Measurements from ENCODE around the gene LCN1.
"Not testable (repeated sequence)": the region's sequence is repeated elsewhere in the genome, so short reads cannot be mapped to it uniquely, and the experiment has no call there.

The LCN1 gene

GRCh38 chr9:135524130-135524861 lies 3.1 kb downstream of the LCN1 start:
- no peak for DNase-seq

- DNase-seq, result no peak
Observed at GRCh38 chr9:135525241-135526088, 4.2 kb downstream of the LCN1 start.

GRCh38 chr9:135526089-135526729 lies 5.0 kb downstream of the LCN1 start:
- no peak for DNase-seq

DNA sequence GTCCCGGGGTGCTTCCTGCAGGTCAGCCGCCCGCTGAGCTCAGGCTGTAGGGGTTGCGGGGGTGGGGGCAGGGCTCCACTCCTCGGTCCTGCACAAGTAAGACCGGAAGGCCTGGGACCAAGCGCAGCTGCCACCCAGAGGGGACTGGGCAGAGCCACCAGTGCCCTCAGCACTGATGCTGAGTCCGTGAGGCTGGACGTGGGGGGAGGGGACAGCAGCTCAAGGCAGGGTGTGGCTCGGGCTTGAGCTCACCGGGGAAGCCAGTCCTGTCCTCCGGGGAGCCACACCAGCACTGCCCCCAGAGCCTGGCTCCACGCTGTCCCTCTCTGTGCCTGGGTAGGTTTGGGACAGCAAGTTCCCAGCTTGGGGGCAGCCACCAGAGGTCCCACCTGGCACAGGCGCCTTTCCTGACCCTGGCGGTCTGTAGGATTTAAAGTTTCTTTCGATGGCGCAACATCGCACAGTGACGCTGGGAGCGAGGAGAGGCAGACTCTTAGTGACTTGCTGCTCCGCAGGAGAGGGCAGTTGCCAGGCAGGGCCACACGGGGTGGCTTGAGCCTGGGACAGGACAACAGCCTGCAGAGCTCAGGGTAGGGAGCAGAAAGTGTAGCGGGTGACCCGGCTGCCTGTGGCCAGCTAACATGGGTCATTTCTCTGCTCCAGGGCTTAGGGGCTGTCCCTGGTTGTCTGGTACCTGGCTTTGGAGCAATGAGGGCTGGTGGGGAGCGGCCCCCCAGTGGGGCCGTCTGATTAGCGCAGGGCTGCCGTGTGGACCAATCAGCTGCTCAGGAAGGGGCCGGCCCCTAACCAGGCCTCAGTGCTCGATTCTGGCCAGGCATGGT lies 5.7 kb downstream of the LCN1 start:
- no peak for DNase-seq

GRCh38 chr9:135528842-135529435 lies 7.7 kb downstream of the LCN1 start:
- not testable (repeated sequence) for DNase-seq

GRCh38 chr9:135530146-135530545 lies 8.9 kb downstream of the LCN1 start:
- DNase-seq, result no peak

- DNase-seq, result no peak
Observed at GRCh38 chr9:135531096-135531495, 9.9 kb downstream of the LCN1 start.

- no peak for DNase-seq
Observed at GRCh38 chr9:135533113-135533512, 11.9 kb downstream of the LCN1 start.

- no peak for DNase-seq
Observed at GRCh38 chr9:135533674-135534073, 12.4 kb downstream of the LCN1 start.

DNA sequence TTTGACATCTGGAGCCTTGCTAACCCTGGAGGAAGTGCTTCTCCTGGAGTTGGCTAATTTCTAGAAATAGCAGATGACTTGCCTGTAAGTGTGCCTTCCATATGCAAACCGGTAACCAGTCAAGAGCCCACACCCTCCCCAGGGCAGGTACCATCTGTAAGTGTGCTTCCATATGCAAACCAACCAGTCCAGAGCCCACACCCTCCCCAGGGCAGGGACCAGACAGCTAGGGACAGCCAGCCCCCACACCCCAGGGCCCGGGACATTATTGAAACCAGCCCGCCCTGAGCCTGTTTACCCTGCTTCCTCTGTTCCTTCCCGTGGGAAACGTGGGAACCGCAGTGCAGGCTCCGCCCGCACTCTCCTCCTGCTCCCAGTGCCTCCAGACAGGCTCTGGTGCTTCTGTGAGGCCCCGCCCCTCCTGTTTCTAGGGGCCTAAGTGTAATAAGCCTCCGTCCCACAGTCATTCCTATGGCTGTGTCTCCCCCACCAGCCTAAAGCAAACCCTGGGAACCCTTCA lies 13.0 kb downstream of the LCN1 start:
- DNase-seq, result not testable (repeated sequence)

DNA sequence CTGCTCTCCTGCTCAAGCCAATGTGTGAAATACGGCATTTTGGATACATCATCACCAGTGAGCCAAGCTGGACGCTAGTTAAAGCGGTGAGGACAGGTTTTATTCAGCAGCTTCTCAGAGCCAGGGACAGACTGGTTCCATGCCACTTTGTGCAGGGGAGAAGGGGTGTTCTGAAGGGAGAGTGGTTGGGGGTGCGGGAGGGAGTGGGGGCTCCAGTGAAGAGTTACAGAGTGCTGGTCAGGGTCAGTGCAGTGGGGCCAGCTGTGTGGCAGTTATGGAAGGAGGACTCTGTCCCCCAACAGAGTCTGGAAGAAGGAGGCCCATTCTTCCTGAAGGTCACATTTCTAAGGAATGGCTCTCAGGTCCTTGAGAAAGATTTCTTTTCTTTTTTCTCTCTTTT lies 13.6 kb downstream of the LCN1 start:
- not testable (repeated sequence) for DNase-seq

- not testable (repeated sequence) for DNase-seq
Observed at GRCh38 chr9:135535631-135536030, 14.4 kb downstream of the LCN1 start.

GRCh38 chr9:135536216-135536615 lies 15.0 kb downstream of the LCN1 start:
- no peak for DNase-seq

DNA sequence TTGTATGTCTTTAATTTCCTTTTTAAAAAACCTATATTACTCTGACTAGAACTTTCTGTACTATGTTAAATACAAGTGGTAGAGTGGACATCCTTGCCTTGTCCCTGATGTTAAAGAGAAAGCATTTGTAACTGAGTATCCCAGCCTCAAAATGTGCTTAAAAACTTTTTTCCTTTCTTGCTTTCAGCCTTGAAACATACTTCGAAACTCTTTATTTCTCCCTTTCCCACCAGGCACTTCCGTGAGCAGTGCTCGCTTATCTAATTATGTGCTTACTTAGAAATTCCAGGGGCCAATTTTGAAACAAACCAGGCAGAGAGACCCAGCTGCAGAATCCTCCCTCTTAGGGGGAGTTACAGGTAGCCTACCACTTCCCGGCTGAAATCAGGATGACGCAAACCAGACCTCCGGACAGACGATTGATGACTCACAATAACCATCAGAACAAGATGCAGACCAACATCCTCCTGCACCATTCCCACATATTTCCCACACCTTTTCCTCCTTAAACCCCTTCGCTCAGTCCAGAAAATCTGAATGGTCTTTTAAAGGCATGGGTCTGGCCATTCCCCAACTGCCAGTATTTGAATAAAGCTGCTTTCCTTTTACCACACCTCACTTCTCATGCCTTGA lies 22.1 kb downstream of the LCN1 start:
- not testable (repeated sequence) for DNase-seq

DNA sequence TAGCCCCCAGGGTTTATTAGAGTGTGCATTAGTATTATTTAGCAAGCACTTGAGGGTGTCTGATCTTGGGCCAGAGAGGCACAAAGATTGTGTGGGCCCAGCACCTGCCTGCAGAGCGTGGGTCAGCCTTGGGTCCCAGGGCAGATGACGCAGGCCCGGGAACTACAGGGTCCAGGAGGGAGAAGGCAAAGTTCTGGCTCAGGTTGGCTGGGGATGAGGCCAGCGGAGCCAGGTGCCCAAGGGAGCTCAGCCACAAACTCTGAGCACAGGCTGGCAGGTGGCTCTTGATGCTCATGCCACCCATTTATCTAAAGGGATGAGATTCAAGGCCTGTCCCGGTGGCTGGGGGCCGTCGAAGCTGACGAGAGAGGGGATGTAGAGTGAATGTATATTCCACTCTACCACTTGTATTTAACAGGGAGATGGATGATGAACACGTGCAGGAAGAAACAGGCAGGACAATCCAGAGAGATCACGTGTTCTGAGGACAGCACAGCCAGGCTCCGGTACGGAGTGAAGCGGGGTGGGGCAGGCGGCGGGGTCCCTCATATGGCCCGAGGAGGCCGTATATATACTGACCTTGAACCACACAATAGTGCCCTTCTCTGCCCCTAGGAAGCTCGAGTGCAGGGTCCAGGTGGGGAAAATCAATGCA lies 23.9 kb downstream of the LCN1 start:
- DNase-seq, result no peak

DNA sequence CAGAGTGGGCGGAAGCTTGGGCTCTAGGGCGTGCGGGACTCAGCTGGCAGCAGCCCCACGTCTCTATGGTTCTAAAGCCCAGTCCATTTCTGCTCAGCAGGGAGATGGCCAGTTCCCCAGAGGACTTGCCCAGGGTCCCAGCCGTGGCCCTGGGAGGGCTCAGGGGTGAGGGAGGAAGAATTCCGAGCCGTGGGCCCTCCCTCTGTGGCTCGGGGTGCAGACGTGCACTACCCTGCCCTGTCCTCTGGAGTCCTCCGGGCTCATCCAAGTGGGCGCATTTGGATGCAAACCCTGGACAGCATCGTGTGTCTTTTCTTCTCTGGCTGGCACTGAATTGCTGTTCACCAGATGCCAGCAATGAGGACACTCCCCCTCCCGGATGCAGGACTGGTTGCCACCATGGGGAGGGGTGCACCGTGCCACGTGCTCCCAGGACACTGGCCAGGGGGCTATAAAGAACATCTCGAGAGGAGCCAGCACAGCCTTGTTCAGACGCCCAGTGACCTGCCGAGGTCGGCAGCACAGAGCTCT lies 24.5 kb downstream of the LCN1 start, which contains the start of gene OBP2A:
OBP2A (plus strand) TSS at position 481 of the 531 bp plus-strand sequence. CDS start 55 bp downstream, outside the sequence.
- DNase-seq, result not testable (repeated sequence)

DNA sequence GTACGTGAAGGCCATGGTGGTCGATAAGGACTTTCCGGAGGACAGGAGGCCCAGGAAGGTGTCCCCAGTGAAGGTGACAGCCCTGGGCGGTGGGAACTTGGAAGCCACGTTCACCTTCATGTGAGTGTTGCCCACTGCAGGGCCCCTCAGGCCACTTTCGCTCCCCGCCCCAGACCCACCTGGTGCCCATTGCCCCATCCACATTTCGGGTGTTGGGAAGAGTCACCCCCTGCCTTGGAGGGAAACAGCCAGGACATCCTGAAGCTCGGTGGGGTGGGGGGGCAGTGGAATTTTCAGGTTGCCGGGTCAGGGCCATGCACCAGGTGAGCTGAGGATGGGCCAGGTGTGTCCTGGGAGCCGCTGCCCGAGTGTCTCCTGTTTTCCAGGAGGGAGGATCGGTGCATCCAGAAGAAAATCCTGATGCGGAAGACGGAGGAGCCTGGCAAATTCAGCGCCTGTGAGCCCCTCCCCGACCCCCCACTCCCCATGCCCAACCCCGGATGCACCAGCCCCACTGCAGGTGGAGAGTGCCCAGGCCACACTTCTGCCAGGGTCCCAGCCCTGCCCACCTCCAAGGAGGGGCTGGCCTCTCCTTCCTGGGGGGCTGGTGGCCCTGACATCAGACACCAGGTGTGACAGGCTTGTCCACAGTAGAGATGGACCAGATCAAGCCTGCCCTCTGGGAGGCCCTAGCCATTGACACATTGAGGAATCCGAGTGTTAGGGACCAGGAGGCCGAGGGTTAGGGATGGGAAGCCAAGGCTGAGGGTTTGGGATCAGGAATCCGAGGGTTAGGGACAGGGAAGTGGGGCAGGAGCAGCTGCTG lies 25.8 kb downstream of the LCN1 start:
- not testable (repeated sequence) for DNase-seq

GRCh38 chr9:135547756-135548736 lies 26.8 kb downstream of the LCN1 start:
- no peak for DNase-seq

Data from activated CD4-positive, alpha-beta T cell treated with anti-CD3 and anti-CD28 coated beads, Interleukin-2, amount 50 U/mL, for 48 hours (primary cell).